Esophagus squamous epithelium (tissue), 5 donors: ENCODE data around the gene ELMO1. TPM values are rescaled to one million over a fixed set of nuclear protein-coding genes. Genes with fewer than 3 reads are reported as not detected.

Experiments used
- DNase-seq: peaks from one replicate; lab custom pipeline; 2025; lab: John Stamatoyannopoulos, UW
- H3K27ac ChIP-seq, 4 donors: fragments of 200-600 bp; sonication (generic); one replicate each; pipeline ENCODE4 v1.5.1; 2016 to 2019; ENCODE audit warnings: mild to moderate bottlenecking in 1 of 4
- H3K27me3 ChIP-seq, 4 donors: fragments of 200-600 bp; sonication (generic); 1 replicate in 3 of 4; 2 replicates in 1 of 4; pipeline versions ENCODE4 v1.5.1 to v1.6.0; 2017 to 2021; ENCODE audit warnings: antibody characterized with exemption in 1 of 4
- H3K36me3 ChIP-seq, 3 donors: fragments of 200-600 bp; sonication (generic); one replicate each; pipeline ENCODE4 v1.5.1; 2016 to 2019
- H3K4me1 ChIP-seq, 3 donors: fragments of 200-600 bp; sonication (generic); one replicate each; pipeline ENCODE4 v1.5.1; 2017 to 2019
- H3K4me3 ChIP-seq, 4 donors: fragments of 200-600 bp; sonication (generic); 1 replicate in 3 of 4; 2 replicates in 1 of 4; pipeline ENCODE4 v1.5.1; 2016 to 2019; ENCODE audit warnings: mild to moderate bottlenecking in 2 of 4, moderate library complexity in 1 of 4
- H3K9me3 ChIP-seq, 3 donors: fragments of 200-600 bp; sonication (generic); one replicate each; pipeline ENCODE4 v1.5.1; 2016 to 2019
- CTCF ChIP-seq, 6 experiments: fragments of 450-650 bp in 4 of 6; fragments of 200-600 bp in 2 of 6; sonication (generic) in 2 of 6; IDR thresholded peaks; one replicate each; pipeline ENCODE4 v1.5.1; 2016 to 2019; ENCODE audit warnings: antibody characterized with exemption in 6 of 6, mild to moderate bottlenecking in 4 of 6, moderate library complexity in 4 of 6
- POLR2A ChIP-seq, 4 donors: fragments of 450-650 bp; IDR thresholded peaks; one replicate each; pipeline ENCODE4 v1.6.1; 2017; ENCODE audit warnings: antibody characterized with exemption in 4 of 4, mild to moderate bottlenecking in 4 of 4, moderate library complexity in 3 of 4
- WGBS, 2 donors: methylation state at CpG; one replicate each; pipeline ENCODE4 v1.1.5; 2018; 5-methylcytosine and 5-hydroxymethylcytosine counted together
- intact Hi-C: fragments of 100-400 bp; cut with DNase I; formaldehyde crosslinking; loops from one replicate; pipeline ENCODE4 v1.15.0; 2022
- total RNA-seq, 4 donors: library from RNA; depleted of rRNA; stranded (reverse); fragments of >200 nt; gene quantifications; one replicate each; pipeline ENCODE4 v1.1.0, GENCODE V29; 2016
- donor health status: DM: yes; HTN: yes; CAD: no.

Gene ELMO1
- total RNA-seq, 4 donors from 2014 or later, result 0.68 to 36.6 (median 11.8) TPM

GRCh38 chr7:37275078-37275710, 173.5 kb downstream of the ELMO1 start:
- H3K27ac ChIP-seq, result no peak overlapping the region
- TF ChIP-seq POLR2A (IDR thresholded peaks at IDR 0.05) (no peak), CTCF (IDR thresholded peaks at IDR 0.05) (no peak)
- no peaks in the 10 kb centered on the region for H3K4me1 ChIP-seq
- no peak for DNase-seq
- intact Hi-C loops, result no loop called here
- H3K36me3 ChIP-seq, result no peaks in the 10 kb centered on the region
- H3K9me3 ChIP-seq, result no peaks in the 10 kb centered on the region
- no peak overlapping the region for H3K4me3 ChIP-seq
- no peaks in the 10 kb centered on the region for H3K27me3 ChIP-seq
- 53 to 67% methylated on average over 5 of the region's 5 CpGs for WGBS, 2 donors

GRCh38 chr7:37273891-37274290, 174.8 kb downstream of the ELMO1 start:
- 69 to 77% methylated on average over 2 of the region's 2 CpGs for WGBS, 2 donors
- no peak for DNase-seq

GRCh38 chr7:37269711-37270508, 178.8 kb downstream of the ELMO1 start:
- TF ChIP-seq CTCF (IDR thresholded peaks at IDR 0.05) (no peak), POLR2A (IDR thresholded peaks at IDR 0.05) (no peak)
- intact Hi-C loops, result no loop called here
- no peaks in the 10 kb centered on the region for H3K27me3 ChIP-seq
- whole genome bisulfite sequencing, 2 donors, result 62 to 75% methylated on average over 6 of the region's 6 CpGs
- H3K36me3 ChIP-seq, result no peaks in the 10 kb centered on the region
- no peak for DNase-seq
- no peaks in the 10 kb centered on the region for H3K4me1 ChIP-seq
- H3K9me3 ChIP-seq, result no peaks in the 10 kb centered on the region
- H3K27ac ChIP-seq, result no peak overlapping the region
- no peak overlapping the region for H3K4me3 ChIP-seq

More at GRCh38 chr7:37273891-37274290, 174.8 kb downstream of the ELMO1 start:
- TF ChIP-seq CTCF (IDR thresholded peaks at IDR 0.05), result no peak
- TF ChIP-seq POLR2A (IDR thresholded peaks at IDR 0.05), result no peak
- Histone ChIP-seq H3K4me1 (no peaks in the 10 kb centered on the region), H3K36me3 (no peaks in the 10 kb centered on the region), H3K9me3 (no peaks in the 10 kb centered on the region), H3K27ac (no peak overlapping the region), H3K4me3 (no peak overlapping the region), H3K27me3 (no peaks in the 10 kb centered on the region)
- intact Hi-C loops, result no loop called here

GRCh38 chr7:37267251-37267650, 181.4 kb downstream of the ELMO1 start:
- WGBS, 2 donors, result 93 to 96% methylated on average over 8 of the region's 8 CpGs
- Histone ChIP-seq H3K36me3 (no peaks in the 10 kb centered on the region), H3K27me3 (no peaks in the 10 kb centered on the region), H3K4me1 (no peaks in the 10 kb centered on the region), H3K27ac (no peak overlapping the region), H3K4me3 (no peak overlapping the region), H3K9me3 (no peaks in the 10 kb centered on the region)
- TF ChIP-seq CTCF (IDR thresholded peaks at IDR 0.05) (no peak), POLR2A (IDR thresholded peaks at IDR 0.05) (no peak)
- intact Hi-C loops, result no loop called here
- no peak for DNase-seq

GRCh38 chr7:37265876-37266275, 182.8 kb downstream of the ELMO1 start:
- Histone ChIP-seq H3K27ac (no peak overlapping the region), H3K27me3 (no peaks in the 10 kb centered on the region), H3K36me3 (no peaks in the 10 kb centered on the region), H3K9me3 (no peaks in the 10 kb centered on the region), H3K4me3 (no peak overlapping the region), H3K4me1 (no peaks in the 10 kb centered on the region)
- WGBS, 2 donors, result 79 to 80% methylated on average over 3 to 6 of the region's 7 CpGs
- no peak for DNase-seq
- TF ChIP-seq CTCF (IDR thresholded peaks at IDR 0.05), result no peak
- TF ChIP-seq POLR2A (IDR thresholded peaks at IDR 0.05), result no peak
- intact Hi-C loops, result no loop called here
